Measurements from ENCODE around the gene CABP5. TPM values are rescaled to one million over a fixed set of nuclear protein-coding genes. Genes with fewer than 3 reads are reported as not detected.

The CABP5 gene
- total RNA-seq, 2 experiments from 2014 or later, result not detected

DNA sequence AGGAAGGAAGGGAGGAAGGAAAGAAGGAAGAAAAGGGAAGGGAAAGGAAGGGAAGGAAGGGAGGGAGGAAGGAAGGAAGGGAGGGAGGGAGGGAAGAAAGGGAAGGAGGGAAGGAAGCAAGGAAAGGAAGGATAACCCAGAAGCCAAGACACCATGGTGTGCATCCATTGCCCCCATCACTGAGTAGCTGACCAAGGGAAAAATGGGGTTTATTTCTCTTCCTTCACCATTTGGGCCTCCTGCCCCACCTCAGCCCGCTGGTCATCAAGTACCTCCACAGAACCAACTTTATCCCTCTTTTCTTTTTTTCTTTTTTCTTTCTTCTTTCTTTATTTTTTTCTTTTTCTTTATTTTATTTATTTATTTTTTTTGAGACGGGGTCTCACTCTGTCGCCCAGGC, 20.4 kb downstream of the CABP5 start:
- BruUV-seq (replicated peaks), result no TSS peak
- Histone ChIP-seq H3K9me3 (ENCODE audit: low read length) (no peaks in the 10 kb centered on the region), H3K36me3 (ENCODE audit: insufficient read depth, low read length) (no peaks in the 10 kb centered on the region), H3K4me2 (ENCODE audit: low read length) (no peak overlapping the region), H3K9me2 (ENCODE audit: insufficient read depth, low read length) (no peaks in the 10 kb centered on the region), H3K27ac (ENCODE audit: low read depth, low read length, poor library complexity, severe bottlenecking) (no peak overlapping the region), H3K4me1 (ENCODE audit: insufficient read depth, low read length, poor library complexity, severe bottlenecking) (no peaks in the 10 kb centered on the region), H4K20me1 (ENCODE audit: insufficient read depth, low read length) (no peaks in the 10 kb centered on the region), H3K4me3 (ENCODE audit: low read depth, low read length, poor library complexity, severe bottlenecking) (no peak overlapping the region), H3K79me2 (ENCODE audit: insufficient read depth, low read depth, low read length) (no peaks in the 10 kb centered on the region), H2AFZ (ENCODE audit: low read length) (no peak overlapping the region)
- TF ChIP-seq EZH2phosphoT487 (IDR thresholded peaks at IDR 0.05; ENCODE audit: borderline replicate concordance, low read depth, low read length), result no peak
- TF ChIP-seq, protein P1, sequence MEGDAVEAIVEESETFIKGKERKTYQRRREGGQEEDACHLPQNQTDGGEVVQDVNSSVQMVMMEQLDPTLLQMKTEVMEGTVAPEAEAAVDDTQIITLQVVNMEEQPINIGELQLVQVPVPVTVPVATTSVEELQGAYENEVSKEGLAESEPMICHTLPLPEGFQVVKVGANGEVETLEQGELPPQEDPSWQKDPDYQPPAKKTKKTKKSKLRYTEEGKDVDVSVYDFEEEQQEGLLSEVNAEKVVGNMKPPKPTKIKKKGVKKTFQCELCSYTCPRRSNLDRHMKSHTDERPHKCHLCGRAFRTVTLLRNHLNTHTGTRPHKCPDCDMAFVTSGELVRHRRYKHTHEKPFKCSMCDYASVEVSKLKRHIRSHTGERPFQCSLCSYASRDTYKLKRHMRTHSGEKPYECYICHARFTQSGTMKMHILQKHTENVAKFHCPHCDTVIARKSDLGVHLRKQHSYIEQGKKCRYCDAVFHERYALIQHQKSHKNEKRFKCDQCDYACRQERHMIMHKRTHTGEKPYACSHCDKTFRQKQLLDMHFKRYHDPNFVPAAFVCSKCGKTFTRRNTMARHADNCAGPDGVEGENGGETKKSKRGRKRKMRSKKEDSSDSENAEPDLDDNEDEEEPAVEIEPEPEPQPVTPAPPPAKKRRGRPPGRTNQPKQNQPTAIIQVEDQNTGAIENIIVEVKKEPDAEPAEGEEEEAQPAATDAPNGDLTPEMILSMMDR (conservative IDR thresholded peaks at IDR 0.05; ENCODE audit: low read length), result no peak
- intact Hi-C loops (cut with micrococcal nuclease; ENCODE audit: unreplicated experiment), result no loop called here
- ChIA-PET CTCF (ENCODE audit: unreplicated experiment) (no interaction called here), POLR2A (interaction anchor here (0.7 kb wide), 1 partner anchor 180 kb away, joined by 3 read pairs; no protein-coding TSS in a partner anchor)
- no peak for DNase-seq (ENCODE audit: low spot score)

DNA sequence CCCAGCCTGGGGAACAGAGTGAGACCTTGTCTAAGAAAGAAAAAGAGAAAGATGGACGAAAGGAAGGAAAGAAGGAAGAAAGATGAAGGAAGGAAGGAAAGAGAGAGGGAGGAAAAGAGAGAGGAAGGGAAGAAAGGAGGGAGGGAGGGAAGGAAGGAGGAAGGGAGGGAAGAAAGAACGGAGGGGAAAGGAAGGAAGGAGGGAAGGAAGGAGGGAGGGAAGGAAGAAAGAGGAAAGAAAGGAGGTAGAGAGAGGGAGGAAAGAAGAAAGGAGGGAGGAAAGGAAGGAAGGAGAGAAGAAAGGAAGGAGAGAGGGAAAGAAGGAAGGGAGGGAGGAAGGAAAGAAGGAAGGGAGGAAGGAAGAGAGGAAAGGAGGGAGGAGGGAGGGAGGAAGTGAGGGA, 20.9 kb downstream of the CABP5 start:
- Histone ChIP-seq H3K4me3 (ENCODE audit: low read depth, low read length, poor library complexity, severe bottlenecking) (no peak overlapping the region), H4K20me1 (ENCODE audit: insufficient read depth, low read length) (no peaks in the 10 kb centered on the region), H3K4me2 (ENCODE audit: low read length) (no peak overlapping the region), H2AFZ (ENCODE audit: low read length) (no peak overlapping the region), H3K9me2 (ENCODE audit: insufficient read depth, low read length) (no peaks in the 10 kb centered on the region), H3K36me3 (ENCODE audit: insufficient read depth, low read length) (no peaks in the 10 kb centered on the region), H3K27ac (ENCODE audit: low read depth, low read length, poor library complexity, severe bottlenecking) (no peak overlapping the region), H3K79me2 (ENCODE audit: insufficient read depth, low read depth, low read length) (no peaks in the 10 kb centered on the region), H3K4me1 (ENCODE audit: insufficient read depth, low read length, poor library complexity, severe bottlenecking) (no peaks in the 10 kb centered on the region), H3K9me3 (ENCODE audit: low read length) (no peaks in the 10 kb centered on the region)
- TF ChIP-seq, protein P1 (conservative IDR thresholded peaks at IDR 0.05; ENCODE audit: low read length), result no peak
- ChIA-PET CTCF (ENCODE audit: unreplicated experiment) (no interaction called here), POLR2A (interaction anchor here (0.7 kb wide), 1 partner anchor 63 kb away, joined by 3 read pairs; no protein-coding TSS in a partner anchor)
- DNase-seq (ENCODE audit: low spot score), result no peak
- intact Hi-C loops (cut with micrococcal nuclease; ENCODE audit: unreplicated experiment), result no loop called here
- no TSS peak for BruUV-seq (replicated peaks)

DNA sequence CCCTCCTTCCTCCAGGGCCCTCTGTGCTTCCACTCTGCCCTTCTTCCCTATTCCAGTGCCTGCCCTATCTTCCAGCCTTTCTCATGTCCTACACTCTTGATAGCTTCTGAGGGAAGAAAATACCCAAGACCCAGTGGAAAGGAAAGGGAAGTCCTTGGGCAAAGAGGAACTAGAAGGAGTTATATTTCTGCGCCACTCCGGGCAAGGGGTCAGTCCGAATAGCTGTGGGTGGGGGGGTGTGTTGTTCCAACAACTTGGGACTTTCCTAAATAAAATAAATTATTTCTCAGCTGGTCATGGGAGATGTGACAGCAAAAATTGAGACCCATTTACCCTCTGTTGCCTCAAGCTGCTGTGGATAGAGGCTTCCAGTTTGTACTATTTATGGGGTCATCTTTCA, 23.2 kb downstream of the CABP5 start:
- TF ChIP-seq, protein P1 (conservative IDR thresholded peaks at IDR 0.05; ENCODE audit: low read length), result no peak
- TF ChIP-seq EZH2phosphoT487 (IDR thresholded peaks at IDR 0.05; ENCODE audit: borderline replicate concordance, low read depth, low read length), result no peak
- no peak overlapping the region for H3K27ac ChIP-seq (ENCODE audit: low read depth, low read length, poor library complexity, severe bottlenecking)
- H3K9me3 ChIP-seq (ENCODE audit: low read length), result no peaks in the 10 kb centered on the region
- no peaks in the 10 kb centered on the region for H3K36me3 ChIP-seq (ENCODE audit: insufficient read depth, low read length)
- H3K4me2 ChIP-seq (ENCODE audit: low read length), result no peak overlapping the region
- BruUV-seq (replicated peaks), result no TSS peak
- H3K4me3 ChIP-seq (ENCODE audit: low read depth, low read length, poor library complexity, severe bottlenecking), result no peak overlapping the region
- DNase-seq (ENCODE audit: low spot score), result no peak
- H4K20me1 ChIP-seq (ENCODE audit: insufficient read depth, low read length), result no peaks in the 10 kb centered on the region
- POLR2A ChIA-PET, result interaction anchor here (0.7 kb wide), 1 partner anchor 14 kb away, joined by 4 read pairs; no protein-coding TSS in a partner anchor
- CTCF ChIA-PET (ENCODE audit: unreplicated experiment), result no interaction called here
- H2AFZ ChIP-seq (ENCODE audit: low read length), result no peak overlapping the region
- H3K4me1 ChIP-seq (ENCODE audit: insufficient read depth, low read length, poor library complexity, severe bottlenecking), result no peaks in the 10 kb centered on the region
- H3K9me2 ChIP-seq (ENCODE audit: insufficient read depth, low read length), result no peaks in the 10 kb centered on the region
- H3K79me2 ChIP-seq (ENCODE audit: insufficient read depth, low read depth, low read length), result no peaks in the 10 kb centered on the region
- intact Hi-C loops (cut with micrococcal nuclease; ENCODE audit: unreplicated experiment), result no loop called here
